Neural cell (in vitro differentiated cells): ENCODE results near the gene SIGLEC6. TPM values are rescaled to one million over a fixed set of nuclear protein-coding genes. Genes with fewer than 3 reads are reported as not detected.

Source experiments
- H2AFZ ChIP-seq: fragments of 200-600, 300-800 bp; sonication (generic), shearing (Covaris generic); 2 replicates; pipeline ENCODE4 v1.6.0; 2014; ENCODE audit warnings: low read depth, mild to moderate bottlenecking, antibody characterized with exemption, low read length, moderate library complexity
- H3F3A ChIP-seq: fragments of 200-600 bp; shearing (Covaris generic); 2 replicates; pipeline ENCODE4 v1.6.1; 2016; ENCODE audit warnings: mild to moderate bottlenecking, moderate library complexity, mixed read lengths, antibody characterized with exemption, low read length; ENCODE audit not compliant: insufficient read depth, poor library complexity, severe bottlenecking
- H3K27ac ChIP-seq: fragments of 200-600, 300-800 bp; sonication (generic), shearing (Covaris generic); 2 replicates; pipeline ENCODE4 v1.5.1; 2014; ENCODE audit warnings: mild to moderate bottlenecking, low read length, moderate library complexity
- H3K27me3 ChIP-seq: fragments of 300-800, 200-600 bp; sonication (generic), shearing (Covaris generic); 2 replicates; pipeline ENCODE4 v1.6.0; 2014; ENCODE audit warnings: mild to moderate bottlenecking, low read depth, low read length, moderate library complexity; ENCODE audit not compliant: insufficient read depth
- H3K36me3 ChIP-seq: fragments of 300-800, 200-600 bp; sonication (generic), shearing (Covaris generic); 2 replicates; pipeline ENCODE4 v1.5.1; 2014; ENCODE audit warnings: mild to moderate bottlenecking, antibody characterized with exemption, low read length, moderate library complexity; ENCODE audit not compliant: insufficient read depth
- H3K4me2 ChIP-seq: fragments of 300-800, 200-600 bp; sonication (generic), shearing (Covaris generic); 2 replicates; pipeline ENCODE4 v1.6.0; 2014; ENCODE audit warnings: mild to moderate bottlenecking, low read length
- H3K4me3 ChIP-seq: fragments of 300-800, 200-600 bp; sonication (generic), shearing (Covaris generic); 2 replicates; pipeline ENCODE4 v1.5.1; 2014; ENCODE audit warnings: mild to moderate bottlenecking, low read length, moderate library complexity
- H3K79me2 ChIP-seq: fragments of 200-600 bp; shearing (Covaris generic); replicated peaks from 2 replicates; pipeline ENCODE4 v1.6.0; 2014; ENCODE audit warnings: mild to moderate bottlenecking, low read length, moderate library complexity; ENCODE audit not compliant: insufficient read depth
- H3K9ac ChIP-seq: fragments of 300-800, 200-600 bp; sonication (generic), shearing (Covaris generic); 2 replicates; pipeline ENCODE4 v1.6.1; 2016; ENCODE audit warnings: mild to moderate bottlenecking, low read length, mixed read lengths
- H3K9me2 ChIP-seq: fragments of 200-600 bp; shearing (Covaris generic); 2 replicates; pipeline ENCODE4 v1.6.1; 2016; ENCODE audit warnings: mild to moderate bottlenecking, low read length, mixed read lengths; ENCODE audit not compliant: insufficient read depth
- H3K9me3 ChIP-seq: fragments of 200-600, 300-800 bp; sonication (generic), shearing (Covaris generic); 2 replicates; pipeline ENCODE4 v1.6.1; 2016; ENCODE audit warnings: mild to moderate bottlenecking, mixed run types, low read length, moderate library complexity, mixed read lengths
- H4K20me1 ChIP-seq: fragments of 200-600 bp; shearing (Covaris generic); 2 replicates; pipeline ENCODE4 v1.6.1; 2016; ENCODE audit warnings: mild to moderate bottlenecking, mixed run types; ENCODE audit not compliant: insufficient read depth
- EP300 ChIP-seq: fragments of 450-650 bp; conservative IDR thresholded peaks from 2 replicates; pipeline ENCODE4 v1.6.1; 2014; ENCODE audit warnings: antibody characterized with exemption, mild to moderate bottlenecking, moderate library complexity; ENCODE audit not compliant: poor library complexity, severe bottlenecking
- EZH2 ChIP-seq: fragments of 200-600, 300-800 bp; shearing (Covaris generic), sonication (generic); IDR thresholded peaks from 2 replicates; pipeline ENCODE4 v1.6.1; 2014; ENCODE audit warnings: antibody characterized with exemption, low read length, borderline replicate concordance, mild to moderate bottlenecking; ENCODE audit not compliant: insufficient read depth, poor library complexity, severe bottlenecking
- MXI1 ChIP-seq: fragments of 450-650 bp; conservative IDR thresholded peaks from 2 replicates; pipeline ENCODE4 v1.6.1; 2014; ENCODE audit warnings: antibody characterized with exemption, mild to moderate bottlenecking; ENCODE audit not compliant: poor library complexity, severe bottlenecking
- POLR2AphosphoS5 ChIP-seq: IDR thresholded peaks from 2 replicates; pipeline ENCODE4 v1.6.1; 2012
- RAD21 ChIP-seq: fragments of 450-650 bp; conservative IDR thresholded peaks from 2 replicates; pipeline ENCODE4 v1.6.1; 2014; ENCODE audit warnings: antibody characterized with exemption, mild to moderate bottlenecking, moderate library complexity
- SMC3 ChIP-seq: fragments of 450-650 bp; conservative IDR thresholded peaks from 2 replicates; pipeline ENCODE4 v1.6.1; 2014; ENCODE audit warnings: antibody characterized with exemption, mild to moderate bottlenecking, moderate library complexity; ENCODE audit not compliant: poor library complexity
- TAF1 ChIP-seq: IDR thresholded peaks from 2 replicates; pipeline ENCODE4 v1.6.1; 2012; ENCODE audit warnings: low read depth
- polyA plus RNA-seq: library from polyadenylated mRNA; depleted of rRNA; stranded (reverse); fragments of >200 nt; gene quantifications from 2 replicates; pipeline ENCODE4 v1.2.3, GENCODE V29; 2014
- TF ChIP-seq, protein P1 (sequence below): IDR thresholded peaks from 2 replicates; pipeline ENCODE4 v1.6.1; 2012; ENCODE audit warnings: borderline replicate concordance
- TF ChIP-seq, protein P2 (sequence below): fragments of 450-650 bp; IDR thresholded peaks from 2 replicates; pipeline ENCODE4 v1.5.1; 2014; ENCODE audit warnings: antibody characterized with exemption, mild to moderate bottlenecking, moderate library complexity; ENCODE audit not compliant: poor library complexity, severe bottlenecking

Gene SIGLEC6
- polyA plus RNA-seq, 1 donor from 2014 or later: not detected

GRCh38 chr19:51530616-51531015 lies 854 bp downstream of the SIGLEC6 start:
- Histone ChIP-seq H3K4me2 (no peak overlapping the region), H3K9me2 (no peaks in the 10 kb centered on the region), H3K4me3 (no peak overlapping the region), H3F3A (no peaks in the 10 kb centered on the region), H3K9me3 (no peaks in the 10 kb centered on the region), H3K27ac (no peak overlapping the region), H3K27me3 (no peaks in the 10 kb centered on the region), H2AFZ (no peak overlapping the region), H3K9ac (no peak overlapping the region), H3K79me2 (no peaks in the 10 kb centered on the region), H4K20me1 (no peaks in the 10 kb centered on the region), H3K36me3 (no peaks in the 10 kb centered on the region)
- TF ChIP-seq EZH2 (no peak), EP300 (no peak)

DNA sequence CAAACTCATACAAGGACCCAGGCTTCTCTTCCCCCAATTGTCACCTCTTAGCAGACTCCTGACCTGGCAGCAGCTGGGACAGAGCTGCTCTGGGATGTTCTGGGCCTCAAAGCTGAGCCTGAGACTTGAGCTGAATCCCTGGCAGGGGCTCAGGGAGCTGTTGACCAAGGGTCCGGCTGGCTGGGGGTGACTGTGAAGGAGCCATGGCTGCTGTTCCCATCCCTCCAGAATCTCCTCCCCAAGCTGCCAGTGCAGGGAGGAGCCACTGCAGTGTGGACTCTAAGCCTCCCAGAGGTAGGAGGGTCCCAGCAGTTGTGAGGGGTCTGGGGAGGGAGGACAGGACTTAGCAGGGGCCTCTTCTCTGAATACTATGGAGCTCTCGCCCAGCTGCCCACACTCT lies 2.2 kb downstream of the SIGLEC6 start:
- H3K27ac ChIP-seq: no peak overlapping the region
- no peaks in the 10 kb centered on the region for H3K27me3 ChIP-seq
- TF ChIP-seq, protein P1, sequence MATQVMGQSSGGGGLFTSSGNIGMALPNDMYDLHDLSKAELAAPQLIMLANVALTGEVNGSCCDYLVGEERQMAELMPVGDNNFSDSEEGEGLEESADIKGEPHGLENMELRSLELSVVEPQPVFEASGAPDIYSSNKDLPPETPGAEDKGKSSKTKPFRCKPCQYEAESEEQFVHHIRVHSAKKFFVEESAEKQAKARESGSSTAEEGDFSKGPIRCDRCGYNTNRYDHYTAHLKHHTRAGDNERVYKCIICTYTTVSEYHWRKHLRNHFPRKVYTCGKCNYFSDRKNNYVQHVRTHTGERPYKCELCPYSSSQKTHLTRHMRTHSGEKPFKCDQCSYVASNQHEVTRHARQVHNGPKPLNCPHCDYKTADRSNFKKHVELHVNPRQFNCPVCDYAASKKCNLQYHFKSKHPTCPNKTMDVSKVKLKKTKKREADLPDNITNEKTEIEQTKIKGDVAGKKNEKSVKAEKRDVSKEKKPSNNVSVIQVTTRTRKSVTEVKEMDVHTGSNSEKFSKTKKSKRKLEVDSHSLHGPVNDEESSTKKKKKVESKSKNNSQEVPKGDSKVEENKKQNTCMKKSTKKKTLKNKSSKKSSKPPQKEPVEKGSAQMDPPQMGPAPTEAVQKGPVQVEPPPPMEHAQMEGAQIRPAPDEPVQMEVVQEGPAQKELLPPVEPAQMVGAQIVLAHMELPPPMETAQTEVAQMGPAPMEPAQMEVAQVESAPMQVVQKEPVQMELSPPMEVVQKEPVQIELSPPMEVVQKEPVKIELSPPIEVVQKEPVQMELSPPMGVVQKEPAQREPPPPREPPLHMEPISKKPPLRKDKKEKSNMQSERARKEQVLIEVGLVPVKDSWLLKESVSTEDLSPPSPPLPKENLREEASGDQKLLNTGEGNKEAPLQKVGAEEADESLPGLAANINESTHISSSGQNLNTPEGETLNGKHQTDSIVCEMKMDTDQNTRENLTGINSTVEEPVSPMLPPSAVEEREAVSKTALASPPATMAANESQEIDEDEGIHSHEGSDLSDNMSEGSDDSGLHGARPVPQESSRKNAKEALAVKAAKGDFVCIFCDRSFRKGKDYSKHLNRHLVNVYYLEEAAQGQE: no peak
- TF ChIP-seq SMC3 (no peak), RAD21 (no peak), MXI1 (no peak), POLR2AphosphoS5 (no peak), EP300 (no peak), TAF1 (no peak), EZH2 (no peak)
- TF ChIP-seq, protein P2, sequence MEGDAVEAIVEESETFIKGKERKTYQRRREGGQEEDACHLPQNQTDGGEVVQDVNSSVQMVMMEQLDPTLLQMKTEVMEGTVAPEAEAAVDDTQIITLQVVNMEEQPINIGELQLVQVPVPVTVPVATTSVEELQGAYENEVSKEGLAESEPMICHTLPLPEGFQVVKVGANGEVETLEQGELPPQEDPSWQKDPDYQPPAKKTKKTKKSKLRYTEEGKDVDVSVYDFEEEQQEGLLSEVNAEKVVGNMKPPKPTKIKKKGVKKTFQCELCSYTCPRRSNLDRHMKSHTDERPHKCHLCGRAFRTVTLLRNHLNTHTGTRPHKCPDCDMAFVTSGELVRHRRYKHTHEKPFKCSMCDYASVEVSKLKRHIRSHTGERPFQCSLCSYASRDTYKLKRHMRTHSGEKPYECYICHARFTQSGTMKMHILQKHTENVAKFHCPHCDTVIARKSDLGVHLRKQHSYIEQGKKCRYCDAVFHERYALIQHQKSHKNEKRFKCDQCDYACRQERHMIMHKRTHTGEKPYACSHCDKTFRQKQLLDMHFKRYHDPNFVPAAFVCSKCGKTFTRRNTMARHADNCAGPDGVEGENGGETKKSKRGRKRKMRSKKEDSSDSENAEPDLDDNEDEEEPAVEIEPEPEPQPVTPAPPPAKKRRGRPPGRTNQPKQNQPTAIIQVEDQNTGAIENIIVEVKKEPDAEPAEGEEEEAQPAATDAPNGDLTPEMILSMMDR: no peak
- no peaks in the 10 kb centered on the region for H3K36me3 ChIP-seq
- H4K20me1 ChIP-seq: no peaks in the 10 kb centered on the region
- no peaks in the 10 kb centered on the region for H3K9me3 ChIP-seq
- H3K9ac ChIP-seq: no peak overlapping the region
- H3K79me2 ChIP-seq: no peaks in the 10 kb centered on the region
- H3K9me2 ChIP-seq: no peaks in the 10 kb centered on the region
- no peak overlapping the region for H2AFZ ChIP-seq
- no peak overlapping the region for H3K4me2 ChIP-seq
- H3K4me3 ChIP-seq: no peak overlapping the region
- H3F3A ChIP-seq: no peaks in the 10 kb centered on the region

DNA sequence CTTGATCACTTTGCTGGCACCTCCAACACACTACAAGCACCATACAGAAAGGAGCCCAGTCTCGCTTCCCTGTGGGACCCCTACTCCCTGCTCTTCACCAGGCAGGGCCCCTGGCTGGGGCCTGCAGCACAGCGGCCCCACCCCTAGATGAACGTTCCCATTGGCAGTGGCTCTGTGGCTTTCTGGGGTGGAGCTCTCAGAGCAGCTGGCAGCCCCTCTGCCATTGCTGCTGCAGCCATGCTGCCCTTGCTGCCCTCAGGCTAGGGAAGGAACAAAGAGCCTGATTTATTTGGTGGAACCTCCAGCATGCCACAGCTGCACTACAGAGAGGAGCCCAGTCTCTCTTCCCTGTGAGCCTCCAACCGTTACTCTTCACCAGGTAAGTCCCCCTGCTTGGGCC lies 5.8 kb downstream of the SIGLEC6 start:
- Histone ChIP-seq H3K9me3 (no peaks in the 10 kb centered on the region), H3K4me2 (no peak overlapping the region), H3K79me2 (no peaks in the 10 kb centered on the region), H3F3A (no peaks in the 10 kb centered on the region), H3K27me3 (no peaks in the 10 kb centered on the region), H3K9me2 (no peaks in the 10 kb centered on the region), H2AFZ (no peak overlapping the region), H3K9ac (no peak overlapping the region), H3K4me3 (no peak overlapping the region), H3K27ac (no peak overlapping the region), H4K20me1 (no peaks in the 10 kb centered on the region), H3K36me3 (no peaks in the 10 kb centered on the region)
- TF ChIP-seq EP300 (no peak), EZH2 (no peak), MXI1 (no peak), POLR2AphosphoS5 (no peak), RAD21 (no peak), TAF1 (no peak), SMC3 (no peak)
- TF ChIP-seq, protein P2: no peak
- TF ChIP-seq, protein P1: no peak
